ENCODE measurements around the gene SEMA3A. TPM values are rescaled to one million over a fixed set of nuclear protein-coding genes. Genes with fewer than 3 reads are reported as not detected.

SEMA3A gene
- total RNA-seq, 2 experiments from 2014 or later: not detected

GRCh38 chr7:83985821-83986220, 208.8 kb downstream of the SEMA3A start:
- Histone ChIP-seq H2AFZ (ENCODE audit: low read length) (no peak overlapping the region), H3K4me1 (ENCODE audit: insufficient read depth, low read length, poor library complexity, severe bottlenecking) (no peaks in the 10 kb centered on the region), H3K27ac (ENCODE audit: low read depth, low read length, poor library complexity, severe bottlenecking) (no peak overlapping the region), H3K79me2 (ENCODE audit: insufficient read depth, low read depth, low read length) (no peaks in the 10 kb centered on the region), H3K4me2 (ENCODE audit: low read length) (no peak overlapping the region), H3K9me3 (ENCODE audit: low read length) (no peaks in the 10 kb centered on the region), H3K9me2 (ENCODE audit: insufficient read depth, low read length) (no peaks in the 10 kb centered on the region), H4K20me1 (ENCODE audit: insufficient read depth, low read length) (no peaks in the 10 kb centered on the region), H3K36me3 (ENCODE audit: insufficient read depth, low read length) (no peaks in the 10 kb centered on the region), H3K4me3 (ENCODE audit: low read depth, low read length, poor library complexity, severe bottlenecking) (no peak overlapping the region)
- no peak for TF ChIP-seq CTCF (conservative IDR thresholded peaks at IDR 0.05; ENCODE audit: low read length)
- CTCF ChIA-PET (ENCODE audit: unreplicated experiment): no interaction called here
- intact Hi-C loops (cut with micrococcal nuclease; ENCODE audit: unreplicated experiment): no loop called here
- POLR2A ChIA-PET: no interaction called here
- DNase-seq (ENCODE audit: low spot score): no peak
- BruUV-seq (replicated peaks): no TSS peak

GRCh38 chr7:83984591-83984990, 210.0 kb downstream of the SEMA3A start:
- DNase-seq (ENCODE audit: low spot score): no peak
- Histone ChIP-seq H4K20me1 (ENCODE audit: insufficient read depth, low read length) (no peaks in the 10 kb centered on the region), H3K4me1 (ENCODE audit: insufficient read depth, low read length, poor library complexity, severe bottlenecking) (no peaks in the 10 kb centered on the region), H3K9me3 (ENCODE audit: low read length) (no peaks in the 10 kb centered on the region), H2AFZ (ENCODE audit: low read length) (no peak overlapping the region), H3K4me3 (ENCODE audit: low read depth, low read length, poor library complexity, severe bottlenecking) (no peak overlapping the region), H3K27ac (ENCODE audit: low read depth, low read length, poor library complexity, severe bottlenecking) (no peak overlapping the region), H3K36me3 (ENCODE audit: insufficient read depth, low read length) (no peaks in the 10 kb centered on the region), H3K9me2 (ENCODE audit: insufficient read depth, low read length) (no peaks in the 10 kb centered on the region), H3K79me2 (ENCODE audit: insufficient read depth, low read depth, low read length) (no peaks in the 10 kb centered on the region), H3K4me2 (ENCODE audit: low read length) (no peak overlapping the region)
- TF ChIP-seq CTCF (conservative IDR thresholded peaks at IDR 0.05; ENCODE audit: low read length) (no peak), EZH2phosphoT487 (IDR thresholded peaks at IDR 0.05; ENCODE audit: borderline replicate concordance, low read depth, low read length) (no peak)
- ChIA-PET POLR2A (no interaction called here), CTCF (ENCODE audit: unreplicated experiment) (no interaction called here)
- no TSS peak for BruUV-seq (replicated peaks)
- intact Hi-C loops (cut with micrococcal nuclease; ENCODE audit: unreplicated experiment): no loop called here

- BruUV-seq (replicated peaks): no TSS peak
- POLR2A ChIA-PET: no interaction called here
- TF ChIP-seq EZH2phosphoT487 (IDR thresholded peaks at IDR 0.05; ENCODE audit: borderline replicate concordance, low read depth, low read length) (no peak), CTCF (conservative IDR thresholded peaks at IDR 0.05; ENCODE audit: low read length) (no peak)
These were observed 210.5 kb downstream of the SEMA3A start for GRCh38 chr7:83984076-83984475.

More at GRCh38 chr7:83984076-83984475, 210.5 kb downstream of the SEMA3A start:
- DNase-seq (ENCODE audit: low spot score): no peak
- Histone ChIP-seq H3K4me2 (ENCODE audit: low read length) (no peak overlapping the region), H2AFZ (ENCODE audit: low read length) (no peak overlapping the region), H3K9me2 (ENCODE audit: insufficient read depth, low read length) (no peaks in the 10 kb centered on the region), H3K36me3 (ENCODE audit: insufficient read depth, low read length) (no peaks in the 10 kb centered on the region), H3K79me2 (ENCODE audit: insufficient read depth, low read depth, low read length) (no peaks in the 10 kb centered on the region), H3K4me1 (ENCODE audit: insufficient read depth, low read length, poor library complexity, severe bottlenecking) (no peaks in the 10 kb centered on the region), H4K20me1 (ENCODE audit: insufficient read depth, low read length) (no peaks in the 10 kb centered on the region), H3K4me3 (ENCODE audit: low read depth, low read length, poor library complexity, severe bottlenecking) (no peak overlapping the region), H3K27ac (ENCODE audit: low read depth, low read length, poor library complexity, severe bottlenecking) (no peak overlapping the region), H3K9me3 (ENCODE audit: low read length) (no peaks in the 10 kb centered on the region)
- intact Hi-C loops (cut with micrococcal nuclease; ENCODE audit: unreplicated experiment): no loop called here
- CTCF ChIA-PET (ENCODE audit: unreplicated experiment): no interaction called here

Data from OCI-LY7 (cell line).